Keratinocyte (primary cell): ENCODE results near the gene OR2T34. TPM values are rescaled to one million over a fixed set of nuclear protein-coding genes. Genes with fewer than 3 reads are reported as not detected.

Experiments
- DNase-seq: peaks from one replicate; pipeline ENCODE4 v3.0.0-alpha.2; 2011; ENCODE audit warnings: low read depth, missing footprints, low spot score
- FAIRE-seq: peaks from 2 replicates; lab custom pipeline; 2011; peaks lifted over from hg19 to GRCh38; lab: Jason Lieb, UNC
- H2AFZ ChIP-seq: 2 replicates; pipeline ENCODE4 v1.6.0; 2012; ENCODE audit warnings: low read length, control low read depth, inconsistent platforms; ENCODE audit not compliant: control insufficient read depth
- H3K27ac ChIP-seq: 2 replicates; pipeline ENCODE4 v1.5.1; 2011; ENCODE audit warnings: low read length; ENCODE audit not compliant: control insufficient read depth, insufficient read depth
- H3K27me3 ChIP-seq: 3 replicates; pipeline ENCODE4 v1.6.0; 2011; ENCODE audit warnings: low read length; ENCODE audit not compliant: control insufficient read depth, insufficient read depth; ENCODE audit errors: extremely low read depth
- H3K36me3 ChIP-seq, 2 experiments: 2 replicates in 1 of 2; 3 replicates in 1 of 2; pipeline ENCODE4 v1.5.1; 2011; ENCODE audit warnings: low read length in 2 of 2, mild to moderate bottlenecking in 1 of 2; ENCODE audit not compliant: control insufficient read depth in 2 of 2, insufficient read depth in 2 of 2; ENCODE audit errors: extremely low read depth in 1 of 2
- H3K4me1 ChIP-seq: 3 replicates; pipeline ENCODE4 v1.5.1; 2011; ENCODE audit warnings: low read length; ENCODE audit not compliant: control insufficient read depth, insufficient read depth; ENCODE audit errors: extremely low read depth
- H3K4me2 ChIP-seq: 3 replicates; pipeline ENCODE4 v1.6.0; 2011; ENCODE audit warnings: low read depth, low read length; ENCODE audit not compliant: control insufficient read depth, insufficient read depth; ENCODE audit errors: extremely low read depth
- H3K4me3 ChIP-seq, 3 experiments: fragments of 200-600 bp in 1 of 3; sonication (generic) in 1 of 3; 2 replicates in 2 of 3; 3 replicates in 1 of 3; pipeline ENCODE4 v1.5.1; 2011 to 2016; ENCODE audit warnings: low read length in 3 of 3, mild to moderate bottlenecking in 3 of 3, control low read depth in 2 of 3, inconsistent platforms in 1 of 3, low read depth in 1 of 3, mixed read lengths in 1 of 3, mixed run types in 1 of 3, moderate library complexity in 1 of 3; ENCODE audit not compliant: control insufficient read depth in 2 of 3, insufficient read depth in 2 of 3; ENCODE audit errors: extremely low read depth in 1 of 3
- H3K79me2 ChIP-seq: 2 replicates; pipeline ENCODE4 v1.6.0; 2012; ENCODE audit warnings: low read length; ENCODE audit not compliant: control insufficient read depth, insufficient read depth
- H3K9ac ChIP-seq: 3 replicates; pipeline ENCODE4 v1.6.0; 2011; ENCODE audit warnings: low read length; ENCODE audit not compliant: control insufficient read depth, insufficient read depth; ENCODE audit errors: extremely low read depth
- H3K9me1 ChIP-seq: 3 replicates; pipeline ENCODE4 v1.6.0; 2011; ENCODE audit warnings: low read length; ENCODE audit not compliant: control insufficient read depth, insufficient read depth; ENCODE audit errors: extremely low read depth
- H3K9me3 ChIP-seq: 2 replicates; pipeline ENCODE4 v1.5.1; 2012; ENCODE audit warnings: low read depth, low read length; ENCODE audit not compliant: control insufficient read depth
- H4K20me1 ChIP-seq: 3 replicates; pipeline ENCODE4 v1.6.0; 2011; ENCODE audit warnings: low read length; ENCODE audit not compliant: control insufficient read depth, insufficient read depth; ENCODE audit errors: extremely low read depth
- EZH2 ChIP-seq: IDR thresholded peaks from one replicate; pipeline ENCODE4 v1.6.1; 2012; ENCODE audit warnings: inconsistent platforms, mild to moderate bottlenecking, low read length, moderate library complexity
- dilution Hi-C: fragments of 300-500 bp; cut with MboI; formaldehyde crosslinking; loops from one replicate; pipeline ENCODE4 v1.7.0; 2020; ENCODE audit warnings: low sequenced_read_pairs; ENCODE audit not compliant: extremely low pct_ligation_motif_present
- polyA plus RNA-seq, 5 experiments: library from polyadenylated mRNA; depleted of rRNA in 3 of 5; stranded (reverse) in 3 of 5; stranded (forward) in 1 of 5; unstranded in 1 of 5; fragments of >200 nt; gene quantifications; 1 replicate in 1 of 5; 2 replicates in 3 of 5; 3 replicates in 1 of 5; pipeline versions ENCODE4 v1.2.1 to v1.2.3, GENCODE V29; 2011 to 2012; ENCODE audit warnings: missing spikeins in 2 of 5, low read depth in 1 of 5, low replicate concordance in 1 of 5
- TF ChIP-seq, protein P1 (sequence below), 3 experiments: IDR thresholded peaks in 1 of 3; conservative IDR thresholded peaks in 1 of 3; optimal IDR thresholded peaks in 1 of 3; 2 replicates in 2 of 3; 3 replicates in 1 of 3; pipeline versions ENCODE3 to v1.5.1; 2011; ENCODE audit warnings: low read length in 3 of 3, mild to moderate bottlenecking in 3 of 3, moderate library complexity in 2 of 3, control low read depth in 1 of 3, inconsistent platforms in 1 of 3; ENCODE audit not compliant: insufficient read depth in 2 of 3; ENCODE audit errors: extremely low read depth in 1 of 3

Gene OR2T34
- polyA plus RNA-seq, 1 donor (not counting 4 experiments of a cell fraction or from before 2014, with no cell fraction given), result not detected

DNA sequence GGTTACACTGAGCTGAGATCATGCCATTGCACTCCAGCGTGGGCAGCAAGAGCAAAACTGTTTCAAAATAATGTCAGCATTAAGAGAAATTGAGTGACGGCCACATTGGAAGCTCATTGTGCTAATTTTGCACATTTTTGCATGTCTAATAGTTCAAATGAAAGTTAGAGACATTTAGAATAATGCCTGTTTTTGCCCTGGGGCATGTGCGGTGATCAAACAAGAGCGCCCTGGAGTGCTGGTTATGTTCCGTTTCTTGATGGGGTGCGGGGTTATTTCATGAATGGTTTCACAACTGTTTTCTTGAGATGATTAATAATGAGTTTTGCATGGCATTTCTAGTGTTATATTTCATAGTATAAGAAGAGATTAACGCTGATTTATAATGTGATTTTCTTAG is 47.2 kb upstream of the OR2T34 start:
- dilution Hi-C loops, result no loop called here
- Histone ChIP-seq H3K27me3 (no peaks in the 10 kb centered on the region), H3K9me1 (no peaks in the 10 kb centered on the region), H3K79me2 (no peaks in the 10 kb centered on the region), H3K27ac (no peak overlapping the region), H3K4me3 (no peak overlapping the region), H3K9ac (no peak overlapping the region), H3K36me3 (no peaks in the 10 kb centered on the region), H3K4me2 (no peak overlapping the region), H3K9me3 (no peaks in the 10 kb centered on the region), H2AFZ (no peak overlapping the region), H3K4me1 (no peaks in the 10 kb centered on the region), H4K20me1 (no peaks in the 10 kb centered on the region)
- no peak for DNase-seq
- FAIRE-seq, result no peak
- no peak for TF ChIP-seq EZH2
- TF ChIP-seq, protein P1, sequence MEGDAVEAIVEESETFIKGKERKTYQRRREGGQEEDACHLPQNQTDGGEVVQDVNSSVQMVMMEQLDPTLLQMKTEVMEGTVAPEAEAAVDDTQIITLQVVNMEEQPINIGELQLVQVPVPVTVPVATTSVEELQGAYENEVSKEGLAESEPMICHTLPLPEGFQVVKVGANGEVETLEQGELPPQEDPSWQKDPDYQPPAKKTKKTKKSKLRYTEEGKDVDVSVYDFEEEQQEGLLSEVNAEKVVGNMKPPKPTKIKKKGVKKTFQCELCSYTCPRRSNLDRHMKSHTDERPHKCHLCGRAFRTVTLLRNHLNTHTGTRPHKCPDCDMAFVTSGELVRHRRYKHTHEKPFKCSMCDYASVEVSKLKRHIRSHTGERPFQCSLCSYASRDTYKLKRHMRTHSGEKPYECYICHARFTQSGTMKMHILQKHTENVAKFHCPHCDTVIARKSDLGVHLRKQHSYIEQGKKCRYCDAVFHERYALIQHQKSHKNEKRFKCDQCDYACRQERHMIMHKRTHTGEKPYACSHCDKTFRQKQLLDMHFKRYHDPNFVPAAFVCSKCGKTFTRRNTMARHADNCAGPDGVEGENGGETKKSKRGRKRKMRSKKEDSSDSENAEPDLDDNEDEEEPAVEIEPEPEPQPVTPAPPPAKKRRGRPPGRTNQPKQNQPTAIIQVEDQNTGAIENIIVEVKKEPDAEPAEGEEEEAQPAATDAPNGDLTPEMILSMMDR (optimal IDR thresholded peaks at IDR 0.05 in 1 of 3, IDR thresholded peaks at IDR 0.05 in 1 of 3, conservative IDR thresholded peaks at IDR 0.05 in 1 of 3; ENCODE audit: extremely low read depth in 1 of 3, insufficient read depth in 2 of 3, low read length in 3 of 3), result no peak

DNA sequence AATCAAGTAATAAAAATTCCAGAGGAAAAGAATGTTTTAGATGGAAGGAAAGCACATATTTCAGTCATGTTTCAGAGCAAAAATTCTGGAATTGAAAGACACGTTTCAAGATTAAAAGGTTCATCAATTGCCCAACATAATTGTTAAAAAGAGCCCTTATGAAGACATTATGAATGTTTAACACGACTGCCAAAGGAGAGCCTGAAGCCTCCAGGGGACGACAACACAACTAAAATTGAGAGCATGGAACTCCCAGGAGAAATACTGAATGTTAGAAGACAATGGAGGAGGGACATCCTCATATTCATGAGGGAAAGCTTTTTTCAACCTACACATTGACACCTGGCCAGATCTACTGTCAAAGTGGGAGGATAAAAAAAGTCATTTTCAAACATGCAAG is 44.3 kb upstream of the OR2T34 start:
- FAIRE-seq (no peak), DNase-seq (no peak)
- Histone ChIP-seq H3K9me1 (no peaks in the 10 kb centered on the region), H3K27ac (no peak overlapping the region), H4K20me1 (no peaks in the 10 kb centered on the region), H3K9me3 (no peaks in the 10 kb centered on the region), H3K9ac (no peak overlapping the region), H3K27me3 (no peaks in the 10 kb centered on the region), H3K4me3 (no peak overlapping the region), H3K4me1 (no peaks in the 10 kb centered on the region), H3K4me2 (no peak overlapping the region), H2AFZ (no peak overlapping the region), H3K36me3 (no peaks in the 10 kb centered on the region), H3K79me2 (no peaks in the 10 kb centered on the region)
- TF ChIP-seq EZH2, result no peak
- TF ChIP-seq, protein P1 (optimal IDR thresholded peaks at IDR 0.05 in 1 of 3, IDR thresholded peaks at IDR 0.05 in 1 of 3, conservative IDR thresholded peaks at IDR 0.05 in 1 of 3; ENCODE audit: extremely low read depth in 1 of 3, insufficient read depth in 2 of 3, low read length in 3 of 3), result peak; percentile 46 to 64 (median 54)
- dilution Hi-C loops, result no loop called here
